ENCODE measurements around the gene THSD7B.
"Not testable (repeated sequence)": the region's sequence is repeated elsewhere in the genome, so short reads cannot be mapped to it uniquely, and the experiment has no call there.

THSD7B gene

DNA sequence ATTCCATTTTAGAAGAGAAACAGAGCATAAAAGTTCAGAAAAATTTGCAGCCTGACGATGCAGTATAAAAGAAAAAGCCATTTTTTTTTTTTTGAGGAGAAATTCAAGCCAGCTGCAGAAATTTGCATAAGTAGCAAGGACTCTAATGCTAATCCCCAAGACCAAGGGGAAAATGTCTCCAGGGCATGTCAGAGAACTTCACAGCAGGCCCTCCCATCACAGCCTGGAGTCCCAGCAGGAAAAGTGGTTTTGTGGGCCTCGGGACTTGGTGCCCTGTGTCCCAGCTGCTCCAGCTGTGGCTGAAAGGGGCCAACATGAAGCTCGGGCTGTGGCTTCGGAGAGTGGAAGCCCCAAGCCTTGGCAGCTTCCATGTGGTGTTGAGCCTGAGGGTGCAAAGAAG lies 873.6 kb downstream of the THSD7B start:
- DNase-seq = no peak

DNA sequence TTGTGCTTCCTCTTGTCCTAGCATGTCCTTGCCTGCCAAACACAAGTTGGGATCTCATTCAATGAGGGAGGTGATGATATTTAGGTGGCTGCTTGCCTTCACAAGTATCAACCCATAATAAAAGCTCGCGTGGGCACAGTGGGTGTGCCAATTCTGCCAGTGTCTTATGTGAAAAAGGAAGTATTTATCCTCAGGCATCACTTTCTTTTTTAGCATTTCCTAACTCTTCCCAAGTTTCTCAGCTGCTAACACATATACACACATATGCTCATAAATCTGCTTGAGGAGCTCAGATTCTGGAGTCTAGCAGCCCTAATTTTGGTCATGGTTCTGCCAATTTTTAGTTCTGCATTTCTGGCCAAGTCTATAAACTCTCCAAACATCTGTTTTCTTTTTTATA lies 879.4 kb downstream of the THSD7B start:
- DNase-seq = no peak

- DNase-seq = no peak
These were observed 888.7 kb downstream of the THSD7B start for GRCh38 chr2:137654046-137654445.

GRCh38 chr2:137655814-137656213 lies 890.5 kb downstream of the THSD7B start:
- DNase-seq = no peak

DNA sequence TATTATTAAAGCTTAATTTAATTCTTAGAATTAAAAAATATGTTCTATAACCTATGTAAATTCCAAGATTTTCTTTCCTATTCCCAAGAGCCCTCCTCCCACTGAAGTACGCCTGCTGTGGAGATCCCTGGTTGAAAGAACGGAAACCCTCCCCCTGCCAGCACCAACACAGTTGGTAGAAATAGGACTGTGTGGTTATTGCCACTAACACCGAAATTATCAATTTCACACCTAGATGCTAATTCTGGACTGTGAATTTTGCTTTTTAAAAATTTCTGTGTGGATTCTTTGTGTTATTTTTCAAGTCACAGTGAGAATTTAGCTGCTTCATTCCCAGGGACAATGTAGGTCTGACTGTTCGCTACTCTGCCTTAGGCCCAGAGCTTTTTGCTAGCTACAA lies 893.1 kb downstream of the THSD7B start:
- no peak for DNase-seq

DNA sequence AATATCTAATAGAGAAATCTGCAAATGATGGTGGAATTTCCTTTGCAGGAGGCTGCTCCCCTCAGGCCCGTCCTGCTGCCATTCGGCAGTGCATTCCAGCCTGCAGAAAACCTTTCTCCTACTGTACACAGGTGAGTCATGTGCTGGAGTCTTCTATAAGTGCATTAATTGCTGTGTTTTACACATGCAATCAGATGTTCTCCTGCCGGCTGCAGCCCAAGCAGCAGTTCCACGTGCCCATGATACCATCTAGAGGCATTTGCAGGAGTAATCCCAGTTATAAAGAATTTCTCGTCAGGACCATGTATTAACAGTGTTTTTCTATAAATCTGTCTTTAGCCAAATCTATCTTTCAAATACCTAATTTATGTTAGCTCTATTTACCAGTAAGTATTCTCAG lies 894.3 kb downstream of the THSD7B start:
- DNase-seq = no peak

DNA sequence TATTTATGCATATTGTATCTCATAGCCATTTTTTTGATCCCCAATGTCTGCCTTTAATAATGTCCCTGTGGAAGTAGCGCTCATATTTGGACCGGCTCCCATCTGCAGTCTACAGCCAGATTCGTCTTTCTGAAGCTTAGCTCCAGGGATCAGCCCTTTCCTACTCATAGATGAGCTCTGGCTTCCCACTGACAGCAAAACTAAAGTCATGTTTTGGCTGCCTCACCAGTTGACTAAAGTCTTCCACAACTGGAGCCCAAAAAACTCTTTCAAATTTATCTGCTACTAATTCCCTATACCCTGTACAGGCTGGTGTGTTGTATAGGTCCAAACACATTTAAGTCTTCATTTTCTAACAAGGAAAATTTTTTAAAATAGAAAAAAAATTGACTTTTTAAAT lies 904.8 kb downstream of the THSD7B start:
- no peak for DNase-seq

GRCh38 chr2:137672989-137673552 lies 907.7 kb downstream of the THSD7B start:
- no peak for DNase-seq

DNA sequence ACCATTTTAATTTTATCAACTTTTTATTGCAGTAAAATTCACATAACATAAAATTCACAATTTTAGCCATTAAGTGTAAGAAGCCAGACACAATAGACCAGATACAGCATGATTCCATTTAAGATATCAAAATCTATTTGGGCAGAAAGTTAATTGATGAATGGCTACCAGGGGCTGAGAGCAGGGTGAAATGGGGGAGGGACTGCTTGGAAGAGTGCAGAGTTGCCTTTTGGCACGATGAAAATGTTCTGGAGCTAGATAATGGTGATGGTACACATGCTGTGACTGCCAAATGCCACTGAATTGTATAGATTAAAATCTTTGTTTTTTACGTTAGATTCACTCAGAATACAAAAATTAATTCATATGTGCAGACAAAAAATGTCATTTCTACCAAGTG lies 909.6 kb downstream of the THSD7B start:
- no peak for DNase-seq

- no peak for DNase-seq
These were observed 910.4 kb downstream of the THSD7B start for GRCh38 chr2:137675584-137676327.

DNA sequence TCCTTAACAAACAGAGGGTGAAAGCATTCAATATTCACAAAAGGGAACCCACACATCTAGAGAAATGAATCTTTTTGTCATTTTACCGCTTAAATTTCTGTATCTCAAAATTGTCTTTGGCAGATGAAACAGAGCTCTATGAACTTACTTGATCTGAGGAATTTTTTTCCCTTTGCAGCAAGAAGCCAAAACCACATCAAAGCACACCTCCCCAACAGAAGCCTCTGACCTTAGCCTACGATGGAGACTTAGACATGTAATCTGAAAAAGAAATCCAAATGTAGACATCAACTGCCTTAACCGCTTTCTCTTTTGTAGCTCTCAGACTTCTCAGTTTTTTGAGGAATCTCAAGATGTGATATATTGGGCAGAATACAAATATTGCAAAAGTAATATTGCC lies 911.0 kb downstream of the THSD7B start:
- no peak for DNase-seq

DNA sequence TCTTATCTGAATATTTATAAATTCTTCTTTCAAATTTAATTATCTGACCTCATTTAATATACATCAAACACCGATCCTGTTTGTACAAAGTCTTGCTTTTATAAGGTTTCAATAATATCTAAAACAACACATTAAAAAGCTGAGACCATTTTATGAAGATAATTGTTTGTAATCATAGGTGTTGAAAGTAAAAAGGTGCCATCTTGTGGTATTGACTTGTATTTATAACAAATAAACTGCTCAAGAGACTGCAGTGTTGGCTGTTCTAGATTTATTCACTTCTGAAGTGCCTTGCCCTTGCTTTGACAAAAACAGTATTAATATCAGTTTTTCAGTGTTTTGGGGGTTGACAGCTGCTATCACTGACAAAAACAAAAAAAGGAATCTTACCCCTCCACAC lies 912.1 kb downstream of the THSD7B start:
- peak in 1 of 2 experiments; percentile 7 for DNase-seq

DNA sequence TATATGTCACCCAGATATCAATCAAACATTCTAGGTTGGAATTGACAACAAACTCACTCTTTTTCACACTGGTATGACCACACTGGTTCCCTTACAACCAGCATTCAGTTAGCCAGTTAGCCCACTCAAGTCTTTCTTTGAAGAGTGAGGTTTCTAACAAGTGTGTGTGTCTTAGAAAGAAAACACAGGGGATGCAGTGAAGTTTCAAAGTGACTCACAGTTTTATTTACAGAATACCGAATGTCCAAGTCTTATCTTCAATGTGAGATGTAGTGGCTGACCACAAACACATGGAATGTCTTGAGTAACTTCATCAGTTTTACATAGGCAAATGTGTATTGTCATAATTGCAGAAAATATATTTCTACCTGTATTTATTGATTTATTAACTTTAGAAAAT lies 924.2 kb downstream of the THSD7B start:
- DNase-seq = no peak

GRCh38 chr2:137693534-137693933 lies 928.2 kb downstream of the THSD7B start:
- DNase-seq = no peak

GRCh38 chr2:137696916-137697315 lies 931.6 kb downstream of the THSD7B start:
- DNase-seq = no peak

- not testable (repeated sequence) for DNase-seq
These were observed 934.9 kb downstream of the THSD7B start for GRCh38 chr2:137700250-137700649.

GRCh38 chr2:137700681-137701080 lies 935.3 kb downstream of the THSD7B start:
- DNase-seq = no peak

- DNase-seq = no peak
These were observed 940.0 kb downstream of the THSD7B start for GRCh38 chr2:137705296-137705695.

GRCh38 chr2:137706786-137707613 lies 941.7 kb downstream of the THSD7B start:
- DNase-seq = no peak

- no peak for DNase-seq
These were observed 943.0 kb downstream of the THSD7B start for GRCh38 chr2:137708311-137708710.

DNA sequence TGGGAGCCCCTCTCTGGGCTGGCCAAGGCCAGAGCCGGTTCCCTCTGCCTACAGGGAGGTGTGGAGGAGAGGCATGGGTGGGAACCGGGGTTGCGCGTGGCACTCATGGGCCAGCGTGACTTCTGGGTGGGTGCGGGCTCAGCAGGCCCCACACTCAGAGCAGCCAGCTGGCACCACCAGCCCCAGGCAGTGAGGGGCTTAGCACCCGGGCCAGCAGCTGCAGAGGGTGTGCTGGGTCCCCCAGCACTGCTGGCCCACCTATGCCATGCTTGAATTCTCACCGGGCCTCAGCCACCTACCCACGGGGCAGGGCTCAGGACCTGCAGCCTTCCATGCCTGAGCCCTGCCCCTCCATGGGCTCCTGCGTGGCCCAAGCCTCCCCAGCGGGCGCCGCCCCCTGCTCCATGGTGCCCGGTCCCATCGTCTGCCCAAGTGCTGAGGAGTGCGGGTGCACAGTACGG lies 950.4 kb downstream of the THSD7B start:
- DNase-seq = no peak

DNA sequence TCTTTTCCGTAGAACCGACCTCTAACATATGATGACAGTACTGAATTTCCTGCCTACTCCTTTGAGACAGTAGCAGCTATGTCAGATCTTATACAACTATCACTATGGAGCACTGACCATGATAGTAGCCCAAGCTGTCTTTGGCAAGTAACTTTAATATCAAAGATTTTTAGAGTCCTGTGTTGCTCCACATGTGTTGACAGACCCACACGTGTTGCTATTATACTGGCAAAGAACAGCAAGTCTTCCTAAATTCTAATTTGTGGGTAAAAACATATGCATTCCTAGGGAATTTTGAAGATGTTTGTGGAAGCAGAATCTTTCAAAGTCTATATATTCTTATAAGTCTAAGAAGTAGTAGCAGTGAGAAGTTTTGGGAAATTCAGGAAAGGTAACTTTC lies 953.4 kb downstream of the THSD7B start:
- no peak for DNase-seq

DNA sequence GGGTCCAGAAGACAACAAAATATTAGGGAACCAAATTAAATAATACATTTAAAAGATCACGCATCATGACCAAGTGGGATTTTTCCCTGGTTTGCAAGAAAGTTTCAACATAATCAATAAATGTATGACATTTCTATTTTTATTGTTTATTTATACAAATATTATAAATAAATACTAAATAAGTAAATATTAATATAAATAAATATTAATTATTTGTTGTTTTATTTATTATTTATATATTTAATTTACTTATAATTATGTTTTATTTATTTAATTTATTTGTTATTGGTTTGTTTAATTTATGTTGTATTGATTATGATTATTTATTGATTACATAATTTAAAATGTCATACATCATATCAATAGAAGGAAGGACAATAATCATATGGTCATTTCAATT lies 956.4 kb downstream of the THSD7B start:
- DNase-seq = no peak

GRCh38 chr2:137724912-137725311 lies 959.6 kb downstream of the THSD7B start:
- no peak for DNase-seq
